NOMO-1 treated with dmso at 0.1 percent for 144 hours (cell line): ENCODE results near the gene ANO4.

ENCODE experiments used
- DNase-seq: peaks from one replicate; lab custom pipeline; 2025; ENCODE audit not compliant: unreplicated experiment; lab: John Stamatoyannopoulos, UW

ANO4 gene

GRCh38 chr12:100794441-100795173 lies at the start of gene ANO4:
Gene ANO4, plus strand, starts transcription at chr12:100794776. Its CDS starts 107,010 bp downstream, at chr12:100901786.
- DNase-seq = no peak

DNA sequence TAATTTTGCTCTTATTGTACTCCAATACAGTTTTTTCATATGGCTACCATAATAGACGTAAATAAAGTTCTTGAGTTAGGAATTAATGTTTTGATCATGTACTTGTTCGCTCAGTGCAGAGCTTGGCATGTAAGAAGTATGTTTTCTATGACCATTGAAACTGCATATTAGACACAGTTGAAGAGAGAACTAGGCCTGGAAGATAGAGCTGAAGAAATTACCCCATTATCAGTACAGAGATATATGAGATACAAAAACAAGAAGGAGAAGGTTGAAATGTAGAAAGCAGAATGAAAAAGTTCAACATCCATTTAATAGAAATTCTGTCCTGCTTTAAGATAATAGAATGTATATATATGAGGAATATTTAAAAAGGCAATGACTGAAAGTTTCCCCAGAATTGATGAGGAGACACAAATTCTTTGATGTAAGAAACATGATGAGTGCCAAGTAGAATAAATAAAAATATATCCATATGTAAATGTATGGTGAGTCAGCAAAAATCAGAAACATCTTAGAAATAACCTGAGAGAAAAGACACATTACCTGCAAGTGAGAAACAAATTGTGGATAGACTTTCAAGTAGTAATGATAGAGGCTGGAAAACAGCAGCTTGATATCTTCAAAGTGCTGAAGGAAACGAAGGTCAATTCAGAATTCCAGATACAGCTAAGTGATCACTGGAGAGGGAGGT lies 49.1 kb upstream of the ANO4 start:
- no peak for DNase-seq

DNA sequence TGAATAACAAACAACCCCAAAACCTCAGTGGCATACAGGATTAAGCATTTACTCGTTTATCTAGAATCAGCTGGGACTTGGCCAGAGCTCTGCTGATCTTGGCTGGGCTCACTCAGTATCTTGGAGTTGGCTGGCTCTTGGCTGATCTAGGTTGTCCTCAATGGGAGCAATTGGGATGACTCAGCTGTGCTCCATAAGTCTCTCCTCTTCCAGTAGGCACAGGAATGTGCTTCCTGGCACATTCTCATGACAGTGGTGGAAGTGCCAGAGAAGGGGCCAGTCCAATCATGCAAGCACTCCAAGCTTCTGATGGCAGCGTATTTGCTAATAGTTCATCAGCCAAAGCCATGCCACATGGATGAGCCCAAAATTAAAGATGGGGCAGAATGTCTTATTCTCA lies 41.7 kb upstream of the ANO4 start:
- no peak for DNase-seq

GRCh38 chr12:100753837-100754236 lies 40.7 kb upstream of the ANO4 start:
- DNase-seq = no peak

GRCh38 chr12:100755186-100755585 lies 39.4 kb upstream of the ANO4 start:
- no peak for DNase-seq

- no peak for DNase-seq
Measured at GRCh38 chr12:100758083-100758482, 36.5 kb upstream of the ANO4 start.

- DNase-seq = no peak
Measured at GRCh38 chr12:100767371-100767770, 27.2 kb upstream of the ANO4 start.

- DNase-seq = no peak
Measured at GRCh38 chr12:100767950-100768349, 26.6 kb upstream of the ANO4 start.

DNA sequence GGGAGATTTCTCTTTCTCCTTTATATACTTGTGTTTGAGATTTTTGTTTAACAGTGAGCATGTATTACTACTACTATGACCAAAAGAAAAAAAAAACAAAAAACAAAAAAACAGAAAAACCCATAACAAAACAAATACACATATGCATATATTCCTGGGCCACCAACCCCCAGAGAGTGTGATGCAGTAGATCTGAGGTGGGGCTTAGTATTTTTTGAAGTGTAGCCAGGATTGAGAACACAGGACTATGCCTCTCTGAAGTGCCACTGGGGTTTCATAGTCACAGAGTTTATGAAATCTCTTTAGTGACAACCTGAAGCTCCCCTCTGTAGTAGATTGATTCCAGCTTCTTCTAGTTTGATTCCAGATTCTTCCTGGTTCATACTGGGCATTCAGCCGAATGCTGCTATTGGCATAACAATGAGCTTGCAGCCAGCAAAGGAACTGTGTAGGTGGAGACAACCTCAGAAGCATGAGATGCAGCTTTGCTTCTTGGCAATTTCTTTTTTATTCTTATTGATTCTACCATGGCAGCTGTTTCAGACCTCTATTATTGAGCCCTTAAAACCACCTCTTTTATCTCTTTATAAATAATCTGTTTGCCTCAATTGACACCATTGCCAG lies 15.5 kb upstream of the ANO4 start:
- no peak for DNase-seq

DNA sequence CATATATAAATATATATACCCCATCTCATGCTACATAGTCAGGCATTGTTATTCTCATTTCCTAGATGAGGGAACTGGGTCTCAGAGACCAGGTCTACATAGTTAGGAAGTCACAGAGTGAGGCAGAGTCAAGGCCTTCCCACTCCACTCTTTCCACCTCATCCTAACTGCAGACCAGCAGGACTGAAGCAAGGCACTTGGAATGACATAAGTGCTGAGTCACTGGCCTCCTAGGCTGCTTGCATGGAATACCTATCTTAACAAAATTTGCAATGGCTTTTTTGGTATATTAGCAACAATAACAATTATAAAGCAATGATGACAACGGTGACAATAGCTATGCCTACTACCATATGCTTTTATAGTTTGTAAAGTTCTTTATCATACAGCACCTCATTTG lies 5.4 kb upstream of the ANO4 start:
- no peak for DNase-seq

GRCh38 chr12:100789975-100790374 lies 4.6 kb upstream of the ANO4 start:
- DNase-seq = no peak

DNA sequence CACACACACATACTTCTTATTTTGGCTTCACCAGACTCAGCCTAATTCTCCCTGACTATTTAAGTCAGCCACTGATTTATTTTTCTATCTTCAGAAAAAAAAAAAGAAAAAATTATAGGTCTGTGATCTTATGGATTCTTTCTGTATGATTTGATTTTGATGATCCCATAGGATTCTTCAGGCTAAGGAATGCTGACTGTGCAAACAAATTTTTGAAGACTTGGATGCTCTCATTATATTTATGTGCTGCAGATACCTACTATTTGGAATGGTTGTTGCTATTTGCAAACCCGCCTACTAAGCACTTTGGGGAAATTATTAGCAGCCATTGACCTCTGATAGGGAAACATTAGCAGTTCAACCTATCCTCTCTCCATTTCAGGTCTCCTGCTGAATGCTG lies 4.0 kb upstream of the ANO4 start:
- no peak for DNase-seq

- no peak for DNase-seq
Measured at GRCh38 chr12:100793182-100793581, 1.4 kb upstream of the ANO4 start.

DNA sequence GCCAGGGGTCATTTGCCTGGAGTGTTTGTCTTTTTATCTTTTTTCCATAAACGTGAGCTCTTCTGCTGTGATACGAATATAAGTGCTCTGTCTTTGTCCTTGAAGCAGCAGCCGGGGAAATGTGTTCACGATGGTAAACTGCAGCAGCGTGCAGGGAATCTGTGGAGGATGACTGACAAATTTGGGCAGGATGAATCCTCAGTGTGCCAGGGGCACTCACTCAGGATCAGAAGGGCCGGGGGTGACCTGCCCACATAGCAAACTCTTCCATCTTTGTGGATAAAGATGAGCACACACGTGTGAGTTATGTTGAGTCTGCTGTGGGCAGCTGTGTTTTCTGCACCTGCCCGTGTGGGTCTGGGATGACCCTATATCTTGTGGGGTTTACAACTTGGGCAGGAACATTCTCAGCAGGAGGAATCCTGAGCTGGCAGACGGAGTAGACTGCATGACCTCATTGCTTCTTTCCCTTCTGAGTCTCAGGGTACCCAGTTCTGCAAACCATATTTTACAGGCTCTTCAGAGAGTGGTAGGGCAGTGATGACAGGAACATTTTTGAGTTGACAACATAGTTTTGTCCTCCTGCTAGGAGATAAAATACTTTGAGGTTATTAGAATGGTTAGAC lies 711 bp downstream of the ANO4 start:
- no peak for DNase-seq

DNA sequence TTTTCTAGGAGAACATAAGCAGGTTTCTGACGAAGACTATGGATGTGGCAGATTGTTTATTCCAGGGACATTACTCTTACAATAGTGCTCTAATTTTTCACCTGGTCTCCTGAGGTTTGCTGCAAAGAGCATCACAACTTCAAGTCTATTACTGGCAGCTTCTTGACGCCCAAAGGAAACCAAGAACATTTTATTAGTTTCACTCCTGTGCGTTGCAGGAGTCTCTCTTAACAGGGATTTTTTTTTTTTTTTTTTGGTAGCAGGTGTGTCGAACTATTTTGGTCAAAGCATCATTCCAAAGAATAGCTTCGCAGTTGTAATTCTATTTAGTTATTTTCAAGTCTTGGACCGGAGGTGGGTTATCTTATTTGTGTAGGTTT lies 1.2 kb downstream of the ANO4 start:
- DNase-seq = no peak

- DNase-seq = no peak
Measured at GRCh38 chr12:100796621-100797020, 2.0 kb downstream of the ANO4 start.

- DNase-seq = no peak
Measured at GRCh38 chr12:100797246-100797645, 2.7 kb downstream of the ANO4 start.

DNA sequence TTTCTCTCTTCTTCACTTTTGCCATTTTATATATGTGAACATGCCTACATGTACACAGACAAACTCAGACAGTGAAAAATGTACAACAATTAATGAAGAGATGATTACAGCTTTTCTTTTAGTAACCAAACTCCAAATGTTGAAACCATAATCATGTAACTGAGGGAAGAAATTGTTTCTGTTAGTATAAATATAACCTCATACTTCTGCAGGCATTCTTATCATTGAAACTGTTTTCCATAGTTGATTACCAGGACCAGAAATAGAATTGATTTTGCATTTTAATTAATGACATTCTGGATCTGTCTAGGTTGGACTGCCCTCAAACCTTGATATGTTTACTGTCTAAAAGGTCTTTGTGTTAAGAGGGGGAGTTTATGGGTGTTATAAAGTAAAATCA lies 3.2 kb downstream of the ANO4 start:
- DNase-seq = no peak

DNA sequence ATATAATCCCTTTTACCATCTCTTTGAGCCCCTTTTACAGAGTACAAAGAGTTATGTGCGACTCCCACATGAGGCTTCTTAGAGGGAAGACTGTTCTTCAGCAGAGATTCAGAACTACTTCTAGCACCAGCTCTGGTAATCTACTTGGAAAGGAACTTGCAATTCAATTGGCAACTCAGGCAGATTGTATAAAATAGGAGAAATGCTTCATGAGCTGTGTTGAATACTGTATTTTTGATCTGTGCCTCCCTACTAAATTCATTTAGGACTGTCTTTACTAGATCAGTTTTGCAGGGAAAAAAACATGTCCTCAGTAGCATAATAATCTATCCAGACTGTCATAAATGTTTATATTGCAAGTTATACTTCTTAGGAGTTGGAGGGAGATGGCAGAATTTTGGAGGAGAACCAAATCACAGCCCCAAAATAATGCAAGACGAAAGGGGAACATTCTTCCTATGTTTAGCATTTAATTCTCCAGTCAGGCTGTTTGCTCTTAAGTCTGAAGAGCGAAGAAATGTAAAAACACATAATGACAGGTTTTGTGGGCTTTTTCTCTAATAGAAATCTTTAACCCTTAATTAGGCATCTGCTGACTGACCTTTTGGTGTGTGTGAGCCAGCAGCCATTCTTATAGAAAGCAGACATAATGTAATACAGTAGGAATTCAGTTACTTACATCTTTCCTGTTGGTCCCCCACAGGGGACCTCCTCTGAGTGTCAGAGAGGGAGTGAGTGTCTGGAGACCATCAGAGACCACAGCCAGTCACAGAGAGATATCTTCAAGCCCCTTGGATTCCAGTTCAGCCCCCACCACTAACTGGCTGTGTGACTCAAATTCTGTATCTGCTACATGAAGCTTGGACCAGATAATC lies 3.9 kb downstream of the ANO4 start:
- DNase-seq = no peak

GRCh38 chr12:100799770-100800169 lies 5.2 kb downstream of the ANO4 start:
- DNase-seq = no peak

GRCh38 chr12:100800723-100801122 lies 6.1 kb downstream of the ANO4 start:
- no peak for DNase-seq
